Putamen (tissue), 1 donor: Measurements from ENCODE around the gene IL1RN.

Experiments used
- DNase-seq: peaks from one replicate; pipeline ENCODE4 v3.0.0-alpha.2; 2016; ENCODE audit warnings: low spot score

Gene IL1RN

DNA sequence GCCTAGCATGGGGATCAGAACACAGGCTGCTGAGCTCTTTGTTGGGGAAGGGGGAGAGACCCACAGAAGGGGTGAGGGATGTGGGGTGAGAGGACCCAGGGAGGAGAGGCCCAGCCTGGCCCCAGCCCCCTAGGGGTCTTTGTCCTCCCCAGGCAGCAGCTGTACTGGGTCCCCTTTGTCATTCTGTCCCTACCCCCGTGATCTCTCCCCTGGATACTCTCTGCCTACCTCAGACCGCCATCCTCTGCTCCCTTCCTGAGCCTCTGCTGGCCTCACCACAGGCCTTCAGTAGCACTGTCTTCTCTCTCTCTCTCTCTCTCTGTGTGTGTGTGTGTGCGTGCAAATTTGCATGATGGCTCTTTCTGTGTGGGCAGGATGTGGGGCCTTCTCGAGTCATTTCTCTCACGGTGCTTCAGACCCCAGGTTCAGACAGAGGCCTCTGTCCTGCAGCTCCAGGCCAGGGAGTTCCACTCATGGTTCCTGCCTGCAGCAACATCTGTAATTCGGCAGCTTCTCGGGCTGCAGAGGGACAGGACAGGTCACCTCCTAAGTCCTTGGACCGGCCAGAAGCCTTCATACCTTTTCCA lies 47.7 kb downstream of the IL1RN start:
- DNase-seq, result no peak

DNA sequence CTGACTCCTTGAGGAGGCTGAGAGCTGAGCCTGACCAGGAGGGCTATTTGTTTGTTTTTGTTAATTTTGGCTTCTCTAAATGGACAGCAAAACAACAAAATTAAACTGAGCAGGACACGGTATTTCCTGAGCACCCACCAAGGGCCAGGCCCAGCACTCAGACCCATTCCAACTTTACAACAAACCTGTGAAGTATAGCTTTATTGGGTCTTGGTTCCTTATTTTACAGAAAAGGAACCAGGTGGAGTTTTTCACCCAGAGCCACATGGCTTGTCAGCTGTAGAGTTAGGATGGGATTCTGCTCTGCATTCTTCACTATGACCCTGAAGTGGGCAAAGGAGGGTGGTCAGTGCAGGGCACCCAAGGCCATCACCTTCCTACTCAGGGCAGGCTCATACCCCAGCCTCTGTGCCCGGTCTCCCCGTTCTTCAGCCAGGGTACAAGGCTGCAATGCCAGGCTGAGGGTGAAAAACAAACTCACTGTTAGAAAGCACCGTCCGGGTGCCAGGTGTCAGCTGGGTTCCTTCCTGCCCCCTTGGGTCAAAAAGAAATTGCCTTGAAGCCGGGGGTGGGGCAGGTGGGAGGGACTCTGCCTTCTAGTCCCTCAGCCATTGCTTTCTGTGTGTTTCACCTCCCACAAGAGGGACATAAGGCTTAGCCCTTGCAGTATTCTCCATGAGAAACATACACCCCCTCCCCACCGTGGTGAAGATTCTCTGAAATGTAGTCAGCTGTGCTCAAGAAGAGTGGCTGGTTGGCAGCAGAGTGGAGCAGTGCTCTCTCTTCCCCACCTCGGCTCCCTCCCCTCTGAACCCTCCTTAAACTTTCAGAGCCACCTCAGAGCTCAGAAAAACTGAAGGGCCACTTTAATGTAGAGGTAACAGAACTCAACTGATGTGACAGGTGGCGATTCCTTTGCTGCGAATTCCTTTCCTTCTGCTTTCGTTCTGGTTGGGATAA lies 48.6 kb downstream of the IL1RN start:
- DNase-seq, result no peak

DNA sequence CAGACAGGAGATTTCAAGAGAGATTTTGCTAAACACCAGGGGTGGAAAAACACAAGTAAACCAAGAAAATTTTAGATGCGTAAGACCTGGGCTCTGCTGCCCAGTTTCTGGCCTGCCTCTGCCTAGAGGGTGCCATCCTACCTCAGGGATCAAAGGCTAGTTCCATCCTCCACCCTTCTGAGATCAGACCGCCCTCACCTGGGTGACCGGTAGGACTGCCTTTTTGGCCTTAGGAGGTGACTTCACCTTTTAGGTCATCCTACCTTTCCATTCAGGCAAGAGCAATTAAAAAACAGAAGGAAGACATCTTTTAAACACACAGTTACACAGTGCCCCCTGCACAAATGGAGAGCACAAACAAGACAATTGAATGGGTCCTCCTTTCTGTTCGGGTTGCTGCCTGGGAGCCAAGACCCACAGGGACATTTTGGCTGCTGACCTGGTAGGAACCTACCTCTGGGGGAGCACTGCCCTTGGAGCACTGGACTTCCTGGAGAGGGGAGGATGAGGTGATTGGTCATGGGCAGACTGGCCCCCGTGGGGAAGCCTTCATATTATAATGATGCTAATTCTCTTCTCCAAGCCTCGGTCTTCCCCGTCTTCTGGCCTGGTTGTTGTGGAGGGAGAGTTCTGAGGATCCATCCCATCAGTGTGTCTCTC lies 49.4 kb downstream of the IL1RN start:
- no peak for DNase-seq

DNA sequence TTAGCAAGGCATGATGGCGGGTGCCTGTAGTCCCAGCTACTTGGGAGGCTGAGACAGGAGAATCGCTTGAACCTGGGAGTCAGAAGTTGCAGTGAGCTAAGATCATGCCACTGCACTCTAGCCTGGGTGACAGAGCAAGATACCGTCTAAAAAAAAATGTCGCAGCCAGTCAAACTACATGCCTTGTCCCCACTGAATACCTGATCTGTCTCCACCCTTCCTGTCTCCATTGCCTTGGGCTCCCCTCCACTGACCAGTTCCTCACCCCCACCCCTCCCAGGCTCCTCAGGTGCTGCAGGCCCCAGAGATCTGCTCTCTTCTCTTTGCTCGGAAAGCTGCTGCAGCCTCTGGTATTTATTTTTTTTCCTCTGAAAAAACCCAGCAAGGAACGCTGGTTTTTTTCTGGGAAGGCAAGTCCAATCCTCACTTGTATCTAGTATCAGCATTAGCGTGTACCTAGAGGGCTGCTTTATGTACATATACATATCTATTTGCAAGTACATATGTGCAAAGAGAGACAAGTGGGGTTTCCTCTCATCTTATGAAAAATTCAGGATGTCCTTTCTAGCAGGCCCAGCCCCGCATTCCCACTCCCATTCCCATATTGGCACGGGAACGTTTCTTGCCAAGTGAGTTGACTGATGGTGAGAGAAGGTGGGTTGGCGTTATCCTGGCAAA lies 50.8 kb downstream of the IL1RN start:
- no peak for DNase-seq

DNA sequence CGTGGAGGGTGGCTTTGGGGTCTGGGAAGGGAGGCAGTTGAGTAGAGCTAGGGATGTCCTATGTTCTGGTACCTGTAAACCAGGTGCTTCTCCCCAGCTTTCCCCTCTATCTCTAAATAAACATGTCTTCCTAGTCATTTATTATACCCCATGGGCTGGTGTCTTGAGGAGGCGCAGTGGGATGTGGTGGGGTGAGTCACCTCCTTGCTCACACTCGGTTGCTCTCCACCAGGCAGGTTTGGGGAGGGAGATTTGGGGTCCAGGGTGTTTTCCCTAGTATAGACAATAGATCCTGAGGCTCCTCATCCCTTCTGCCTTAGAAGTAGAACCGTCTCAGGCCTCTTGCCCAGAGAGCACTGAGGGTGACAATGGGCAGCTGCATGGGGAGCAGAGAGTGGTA lies 51.5 kb downstream of the IL1RN start:
- DNase-seq, result no peak

DNA sequence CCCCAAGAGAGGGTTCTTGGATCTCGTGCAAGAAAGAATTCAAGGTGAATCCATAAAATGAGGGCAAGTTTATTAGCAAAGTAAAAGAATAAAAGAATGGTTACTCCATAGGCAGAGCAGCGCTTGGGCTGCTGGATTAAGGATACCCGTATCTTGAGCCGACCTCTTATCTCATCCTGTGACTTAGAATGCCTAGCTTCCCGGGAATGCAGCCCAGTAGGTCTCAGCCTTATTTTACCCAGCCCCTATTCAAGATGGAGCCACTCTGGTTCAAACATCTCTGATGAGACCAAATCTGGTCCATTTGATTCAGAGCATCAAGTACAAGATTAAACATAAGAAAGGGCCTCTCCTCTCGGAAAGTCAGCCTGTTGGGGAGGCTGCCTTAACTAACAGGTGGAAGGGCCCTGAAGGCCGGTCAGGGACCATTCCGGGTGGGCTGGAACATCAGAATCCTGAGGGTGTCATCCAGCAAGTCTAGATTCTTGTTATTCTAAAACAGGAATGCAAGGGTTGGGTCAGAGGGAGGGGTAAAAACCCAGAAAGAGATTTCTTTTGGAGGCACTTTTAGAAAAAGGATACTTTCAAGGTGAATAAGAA lies 52.1 kb downstream of the IL1RN start:
- no peak for DNase-seq

DNA sequence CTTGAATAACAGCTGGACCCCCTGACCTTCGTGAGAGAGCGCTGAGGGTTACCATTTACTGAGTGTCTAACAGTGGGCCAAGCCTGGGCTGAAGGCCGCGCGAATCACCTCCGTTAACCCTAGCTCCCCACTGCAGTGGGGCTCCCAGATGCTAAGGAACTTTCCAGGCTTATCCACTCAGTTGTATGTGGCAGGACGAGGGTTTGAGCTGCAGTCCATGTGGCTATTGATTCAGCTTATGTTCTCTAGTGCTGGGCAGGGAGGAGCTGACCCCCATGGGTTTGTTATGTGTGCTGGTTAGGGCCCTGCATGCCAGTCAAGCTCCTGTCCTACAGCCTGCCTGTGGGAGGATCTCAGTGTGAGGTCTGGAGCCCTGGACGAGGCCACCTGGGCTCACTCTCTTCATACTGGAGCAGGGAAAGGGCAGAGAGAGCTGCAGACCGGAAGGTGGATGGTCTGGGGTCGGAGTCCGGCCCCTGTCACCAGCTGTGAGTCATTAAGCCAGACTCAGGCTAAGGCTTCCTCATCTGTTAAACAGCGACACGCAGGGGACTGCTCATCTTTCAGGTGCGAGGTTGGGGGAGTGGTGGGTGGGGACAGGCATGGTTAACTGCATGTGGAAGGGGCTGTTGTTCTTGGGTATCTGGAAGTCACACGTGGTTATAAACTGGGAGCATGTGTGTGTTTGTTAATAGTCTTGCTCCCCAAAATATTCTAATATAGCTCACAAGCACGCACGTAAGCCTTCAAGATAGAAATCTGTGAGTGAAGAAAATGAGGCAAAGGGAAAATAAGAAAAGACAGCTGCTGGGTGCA lies 52.9 kb downstream of the IL1RN start:
- DNase-seq, result no peak

DNA sequence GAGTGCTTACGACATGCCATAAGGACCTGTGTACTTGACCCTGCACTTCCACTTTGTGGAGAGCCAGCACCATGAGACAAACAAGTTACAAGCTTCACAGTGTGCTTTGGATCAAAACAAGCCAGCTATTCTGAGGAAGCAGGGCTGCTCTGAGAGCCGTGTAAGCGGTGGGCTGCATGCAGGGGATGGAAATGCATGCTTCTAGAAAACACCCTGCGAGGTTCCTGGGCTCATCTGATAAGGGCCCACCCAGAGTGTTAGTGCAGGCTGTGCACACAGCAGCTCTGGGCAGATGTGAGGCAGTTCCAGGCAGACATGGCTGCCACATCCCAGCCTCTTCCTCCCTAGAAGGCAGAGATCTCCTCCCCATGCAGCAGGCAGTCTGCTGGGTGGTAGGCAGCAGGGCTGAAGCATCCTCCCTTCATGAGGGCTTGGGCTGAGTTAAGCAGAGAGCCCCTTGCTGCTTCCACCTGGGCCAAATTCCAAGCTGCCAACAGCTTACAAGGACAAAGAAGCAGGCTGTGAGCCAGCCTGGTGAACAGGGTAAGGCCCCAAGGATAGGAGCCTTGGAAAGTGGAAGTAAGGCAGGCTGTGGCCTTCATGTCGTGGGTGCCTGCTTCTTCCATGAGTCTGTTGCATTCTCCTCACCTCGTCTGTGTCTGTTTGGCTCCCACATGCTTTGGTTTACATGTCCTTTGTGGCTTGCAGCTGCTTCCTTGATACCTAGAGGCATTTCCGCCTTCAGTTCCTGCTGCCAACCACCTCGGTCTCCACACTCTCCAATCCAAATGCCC lies 54.1 kb downstream of the IL1RN start:
- no peak for DNase-seq

DNA sequence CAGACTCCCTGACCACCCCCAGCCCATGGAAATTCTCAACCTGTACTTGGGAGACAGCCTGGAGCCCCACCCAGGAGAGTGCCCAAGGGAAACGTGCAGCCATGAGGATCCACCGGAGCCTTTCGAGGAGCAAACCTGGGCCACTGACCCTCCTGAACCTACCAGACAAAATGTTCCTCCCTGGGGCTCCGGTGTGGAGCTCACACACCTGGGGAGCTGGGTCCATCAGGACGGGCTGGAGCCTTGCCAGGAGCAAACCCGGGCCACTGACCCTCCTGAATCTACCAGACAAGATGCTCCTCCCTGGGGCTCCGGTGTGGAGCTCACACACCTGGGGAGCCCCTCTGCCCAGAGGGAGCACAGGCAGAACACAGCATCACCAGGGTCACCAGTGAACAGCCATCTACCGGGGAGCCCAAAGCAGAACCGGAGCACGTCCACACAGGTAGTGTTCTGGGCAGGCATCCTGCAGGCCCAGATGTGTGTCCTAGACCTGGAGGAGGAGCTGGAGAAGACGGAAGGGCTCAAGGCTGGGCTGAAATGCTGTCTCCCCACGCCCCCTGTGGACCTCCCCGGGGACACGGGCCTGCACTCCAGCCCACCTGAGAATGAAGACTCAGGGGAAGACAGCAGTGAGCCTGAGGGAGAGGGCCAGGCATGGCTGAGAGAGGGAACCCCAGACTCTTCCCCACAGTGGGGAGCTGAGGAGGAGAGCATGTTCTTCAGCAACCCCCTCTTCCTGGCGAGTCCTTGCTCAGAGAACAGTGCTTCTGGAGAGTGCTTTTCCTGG lies 55.3 kb downstream of the IL1RN start:
- no peak for DNase-seq

DNA sequence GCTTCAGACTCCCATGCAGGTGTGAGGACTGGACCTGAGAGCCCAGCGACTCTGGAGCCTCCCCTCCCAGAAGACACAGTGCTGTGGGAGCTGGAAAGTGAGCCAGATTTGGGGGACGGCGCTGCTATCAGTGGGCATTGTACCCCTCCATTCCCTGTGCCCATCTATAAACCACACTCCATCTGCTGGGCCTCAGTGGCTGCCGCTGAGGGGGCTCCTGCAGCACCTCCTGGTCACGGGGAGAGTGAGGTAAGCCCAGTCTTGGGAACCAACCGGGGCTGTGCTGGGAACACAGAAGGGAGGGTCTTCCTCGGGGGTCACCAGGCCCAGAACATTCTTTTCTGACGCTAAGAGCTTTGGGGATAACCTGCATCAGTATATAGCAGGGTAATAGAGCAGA lies 55.9 kb downstream of the IL1RN start:
- no peak for DNase-seq
